Mesendoderm (in vitro differentiated cells): Measurements from ENCODE around the gene LRRC15.

Source experiments
- DNase-seq: peaks from one replicate; pipeline ENCODE4 v3.0.0; 2013
- H2AK5ac ChIP-seq: 2 replicates; pipeline ENCODE4 v1.6.1; 2013; ENCODE audit warnings: low read length, inconsistent platforms
- H2BK120ac ChIP-seq: 2 replicates; pipeline ENCODE4 v1.6.1; 2013; ENCODE audit warnings: low read depth, mild to moderate bottlenecking, low read length, moderate library complexity, mixed read lengths
- H2BK15ac ChIP-seq: replicated peaks from 2 replicates; pipeline ENCODE4 v1.6.1; 2013; ENCODE audit warnings: low read depth, mild to moderate bottlenecking, moderate library complexity
- H2BK5ac ChIP-seq: 2 replicates; pipeline ENCODE4 v1.6.1; 2013; ENCODE audit warnings: low read length, inconsistent platforms
- H3K18ac ChIP-seq: 2 replicates; pipeline ENCODE4 v1.6.1; 2013; ENCODE audit warnings: mild to moderate bottlenecking, low read length, mixed read lengths
- H3K23ac ChIP-seq: one replicate; pipeline ENCODE4 v1.6.1; 2013; ENCODE audit warnings: low read length
- H3K27ac ChIP-seq: 2 replicates; pipeline ENCODE4 v1.5.1; 2013; ENCODE audit warnings: low read depth, mild to moderate bottlenecking, inconsistent platforms, low read length, moderate library complexity
- H3K27me3 ChIP-seq: 2 replicates; pipeline ENCODE4 v1.6.1; 2013; ENCODE audit warnings: low read length, control low read depth, mild to moderate bottlenecking, inconsistent platforms; ENCODE audit not compliant: insufficient read depth, poor library complexity
- H3K36me3 ChIP-seq: 2 replicates; pipeline ENCODE4 v1.6.1; 2013; ENCODE audit warnings: low read length, inconsistent platforms; ENCODE audit not compliant: control insufficient read depth, insufficient read depth
- H3K4ac ChIP-seq: one replicate; pipeline ENCODE4 v1.6.1; 2013; ENCODE audit warnings: low read depth, mild to moderate bottlenecking, low read length, moderate library complexity
- H3K4me1 ChIP-seq: 2 replicates; pipeline ENCODE4 v1.6.1; 2013; ENCODE audit warnings: low read depth, low read length, inconsistent platforms; ENCODE audit not compliant: control insufficient read depth
- H3K4me2 ChIP-seq: 2 replicates; pipeline ENCODE4 v1.6.1; 2013; ENCODE audit warnings: low read length
- H3K4me3 ChIP-seq: 2 replicates; pipeline ENCODE4 v1.5.1; 2013; ENCODE audit warnings: mild to moderate bottlenecking, low read length
- H3K56ac ChIP-seq: one replicate; pipeline ENCODE4 v1.6.1; 2013; ENCODE audit warnings: low read length
- H3K79me1 ChIP-seq: 2 replicates; pipeline ENCODE4 v1.6.1; 2013; ENCODE audit warnings: low read length, inconsistent platforms
- H3K79me2 ChIP-seq: 2 replicates; pipeline ENCODE4 v1.6.1; 2013; ENCODE audit warnings: mild to moderate bottlenecking, low read length; ENCODE audit not compliant: control insufficient read depth, insufficient read depth
- H3K9ac ChIP-seq: 2 replicates; pipeline ENCODE4 v1.6.1; 2013; ENCODE audit warnings: low read length, inconsistent platforms
- H4K5ac ChIP-seq: one replicate; pipeline ENCODE4 v1.6.1; 2013; ENCODE audit warnings: low read length
- H4K8ac ChIP-seq: one replicate; pipeline ENCODE4 v1.6.1; 2013; ENCODE audit warnings: low read depth, mild to moderate bottlenecking, control low read depth, low read length, moderate library complexity
- WGBS: extraction: QIAGEN DNeasy Blood & Tissue Kit; methylation state at CpG from one replicate; pipeline ENCODE4 v1.1.7; 2013; ENCODE audit warnings: low lambda C conversion rate, missing lambda C conversion rate; ENCODE audit not compliant: insufficient coverage; ENCODE audit errors: extremely low coverage; 5-methylcytosine and 5-hydroxymethylcytosine counted together

The LRRC15 gene

DNA sequence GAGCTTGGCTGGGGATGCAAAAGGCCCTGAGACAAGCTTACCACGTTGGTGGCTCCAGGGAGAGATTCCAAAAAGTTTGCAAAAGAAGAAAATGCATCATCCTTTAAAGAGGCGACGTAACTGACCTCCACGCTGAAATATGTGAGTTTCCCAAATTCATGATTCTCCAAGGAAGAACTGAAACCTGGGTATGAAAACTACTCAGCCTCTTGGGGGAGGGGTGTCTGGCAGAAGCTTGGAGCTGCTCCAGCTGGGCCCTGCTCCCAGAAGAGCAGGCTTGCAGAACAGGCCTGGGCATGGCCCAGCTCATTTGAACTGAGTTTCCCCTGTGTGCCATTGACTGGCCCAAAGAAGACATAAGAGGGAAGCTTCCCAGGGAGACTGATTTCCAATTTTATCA, 39.0 kb downstream of the LRRC15 start:
- Histone ChIP-seq H2BK120ac (no peak overlapping the region), H4K5ac (no peak overlapping the region), H3K27me3 (no peaks in the 10 kb centered on the region), H3K9ac (no peak overlapping the region), H3K56ac (no peak overlapping the region), H3K27ac (no peak overlapping the region), H3K4me1 (peaks cover 2% of the 10 kb centered on the region), H3K4me3 (no peak overlapping the region), H3K36me3 (no peaks in the 10 kb centered on the region), H3K79me2 (no peaks in the 10 kb centered on the region), H2BK5ac (no peak overlapping the region), H3K79me1 (no peaks in the 10 kb centered on the region), H4K8ac (no peak overlapping the region), H2AK5ac (no peak overlapping the region), H2BK15ac (no peak overlapping the region), H3K4ac (no peak overlapping the region), H3K18ac (no peak overlapping the region), H3K4me2 (no peak overlapping the region), H3K23ac (no peak overlapping the region)
- no peak for DNase-seq
- WGBS, result no CpG with 5 or more reads among the region's 4 CpGs

DNA sequence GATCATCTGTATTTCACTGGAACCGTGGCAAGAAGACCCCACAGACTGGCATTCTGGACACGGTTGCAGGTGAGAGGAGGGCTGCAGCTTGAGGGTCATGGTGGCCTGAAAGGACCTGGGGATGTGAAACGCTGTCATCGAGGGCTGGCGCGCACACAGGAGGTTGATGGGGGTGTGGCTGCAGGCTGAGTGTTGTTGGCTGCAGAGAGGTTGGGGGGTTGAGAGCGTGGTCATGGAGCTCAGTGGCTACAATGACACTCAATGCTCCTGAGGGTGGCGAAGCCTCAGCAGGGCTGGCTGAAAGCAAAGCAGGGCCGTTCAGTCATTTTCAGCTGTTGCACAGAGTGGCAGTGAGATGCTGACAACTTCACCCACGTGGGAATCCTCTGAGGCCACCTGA, 39.4 kb downstream of the LRRC15 start:
- no peak for DNase-seq
- Histone ChIP-seq H3K23ac (no peak overlapping the region), H4K5ac (no peak overlapping the region), H3K4me3 (no peak overlapping the region), H3K9ac (no peak overlapping the region), H2BK15ac (no peak overlapping the region), H3K27me3 (no peaks in the 10 kb centered on the region), H3K79me1 (no peaks in the 10 kb centered on the region), H2AK5ac (no peak overlapping the region), H3K36me3 (no peaks in the 10 kb centered on the region), H3K4me1 (peaks cover 3% of the 10 kb centered on the region), H2BK120ac (no peak overlapping the region), H4K8ac (no peak overlapping the region), H2BK5ac (no peak overlapping the region), H3K4ac (no peak overlapping the region), H3K79me2 (no peaks in the 10 kb centered on the region), H3K4me2 (no peak overlapping the region), H3K27ac (no peak overlapping the region), H3K56ac (no peak overlapping the region), H3K18ac (no peak overlapping the region)
- no CpG with 5 or more reads among the region's 10 CpGs for WGBS

DNA sequence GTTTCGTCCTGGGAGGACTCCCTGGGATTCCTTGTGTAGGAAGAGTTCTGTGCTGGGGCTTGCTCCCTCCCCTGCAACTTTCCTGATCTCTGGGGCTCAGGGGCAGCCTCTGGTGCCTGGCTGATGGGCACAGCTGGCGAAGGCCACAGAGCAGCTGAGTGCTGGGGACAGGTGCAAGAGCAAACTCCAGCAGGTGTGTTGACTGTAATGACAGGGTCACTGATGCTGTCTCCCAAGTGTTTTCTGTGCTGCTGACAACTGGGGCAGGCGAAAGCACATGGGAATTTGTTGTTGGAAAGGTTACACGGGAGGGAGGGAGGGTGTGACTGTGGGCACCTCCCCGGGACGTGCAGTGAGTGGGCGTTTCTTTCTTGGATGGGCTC, 40.0 kb downstream of the LRRC15 start:
- no peaks in the 10 kb centered on the region for H3K36me3 ChIP-seq
- H2AK5ac ChIP-seq, result no peak overlapping the region
- H3K23ac ChIP-seq, result no peak overlapping the region
- DNase-seq, result no peak
- H4K5ac ChIP-seq, result no peak overlapping the region
- H3K79me1 ChIP-seq, result no peaks in the 10 kb centered on the region
- H3K27ac ChIP-seq, result no peak overlapping the region
- H2BK15ac ChIP-seq, result no peak overlapping the region
- H3K18ac ChIP-seq, result no peak overlapping the region
- no peak overlapping the region for H3K4ac ChIP-seq
- H3K4me2 ChIP-seq, result no peak overlapping the region
- no peak overlapping the region for H3K9ac ChIP-seq
- H3K4me1 ChIP-seq, result peaks cover 4% of the 10 kb centered on the region
- no peaks in the 10 kb centered on the region for H3K79me2 ChIP-seq
- H4K8ac ChIP-seq, result no peak overlapping the region
- H2BK120ac ChIP-seq, result no peak overlapping the region
- H3K56ac ChIP-seq, result no peak overlapping the region
- no peak overlapping the region for H3K4me3 ChIP-seq
- no peak overlapping the region for H2BK5ac ChIP-seq
- H3K27me3 ChIP-seq, result no peaks in the 10 kb centered on the region
- WGBS, result no CpG with 5 or more reads among the region's 7 CpGs

DNA sequence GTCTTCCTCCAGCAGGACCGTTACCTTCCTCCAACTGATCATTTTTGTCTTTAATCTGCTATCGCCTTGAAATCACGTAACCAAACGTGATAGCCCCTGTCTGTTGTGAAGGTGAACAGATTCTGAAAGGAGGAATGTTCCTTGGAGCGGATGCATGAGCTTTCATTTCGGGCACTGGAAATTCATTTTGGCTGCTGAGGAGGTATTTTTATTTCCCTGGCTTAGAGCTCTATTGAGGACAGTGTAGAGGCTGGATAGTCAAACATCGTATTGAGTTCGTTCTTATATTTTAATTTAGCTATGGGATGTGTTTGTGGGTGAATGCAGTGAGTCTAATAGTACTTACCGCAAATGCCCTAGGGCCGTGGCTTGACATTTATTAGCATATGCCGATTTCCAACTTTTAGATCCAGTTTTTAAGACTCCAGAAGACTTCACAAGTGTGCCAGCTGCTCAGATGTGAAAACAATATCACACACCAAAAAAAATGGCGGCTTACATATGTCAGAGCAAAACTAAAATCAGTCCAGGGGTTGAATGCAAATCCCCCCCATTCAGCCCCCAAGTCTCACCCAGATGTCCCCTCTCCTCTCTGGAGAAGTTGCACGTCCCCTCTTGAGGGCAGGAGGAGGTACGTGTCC, 40.5 kb downstream of the LRRC15 start:
- Histone ChIP-seq H4K5ac (no peak overlapping the region), H3K79me1 (no peaks in the 10 kb centered on the region), H3K27me3 (no peaks in the 10 kb centered on the region), H3K56ac (no peak overlapping the region), H3K36me3 (no peaks in the 10 kb centered on the region), H2BK120ac (no peak overlapping the region), H3K18ac (no peak overlapping the region), H3K4me3 (no peak overlapping the region), H3K4me1 (peaks cover 4% of the 10 kb centered on the region), H2BK5ac (no peak overlapping the region), H3K27ac (no peak overlapping the region), H3K79me2 (no peaks in the 10 kb centered on the region), H3K4ac (no peak overlapping the region), H2AK5ac (no peak overlapping the region), H3K9ac (no peak overlapping the region), H2BK15ac (no peak overlapping the region), H3K4me2 (no peak overlapping the region), H3K23ac (no peak overlapping the region), H4K8ac (no peak overlapping the region)
- DNase-seq, result no peak
- no CpG with 5 or more reads among the region's 14 CpGs for WGBS

DNA sequence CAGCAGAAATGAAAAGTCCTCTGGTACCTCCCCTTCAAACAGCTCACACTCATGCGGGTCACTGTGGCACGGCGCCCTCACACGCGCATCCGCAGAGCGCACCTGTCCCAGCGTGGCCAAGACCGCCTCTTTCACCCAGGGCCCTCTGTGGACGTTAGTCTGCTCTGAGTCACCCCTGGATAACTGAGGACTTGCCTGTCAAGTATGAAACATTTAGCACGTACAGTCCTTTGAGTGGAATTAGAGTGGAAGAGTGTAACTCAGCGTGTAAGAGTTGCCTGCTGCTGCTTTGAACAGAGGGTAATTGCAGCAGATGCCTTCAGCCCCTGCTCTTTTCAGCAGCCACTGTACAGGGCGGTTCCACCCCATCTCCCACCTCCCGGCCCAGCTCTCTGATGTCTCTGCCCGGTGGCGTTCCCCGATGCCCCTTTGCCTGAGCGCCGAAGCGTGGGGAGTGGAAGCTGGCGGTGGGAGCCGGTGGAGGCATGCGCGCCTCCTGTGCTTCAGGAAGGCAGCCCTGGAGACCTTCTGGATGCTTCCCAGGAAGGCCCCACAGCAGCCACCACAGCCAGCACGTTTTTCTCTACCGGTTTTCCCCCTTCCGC, 41.4 kb downstream of the LRRC15 start:
- Histone ChIP-seq H2BK120ac (no peak overlapping the region), H3K23ac (no peak overlapping the region), H3K4me1 (peaks cover 4% of the 10 kb centered on the region), H3K79me1 (no peaks in the 10 kb centered on the region), H2BK5ac (no peak overlapping the region), H3K4me2 (no peak overlapping the region), H3K27me3 (no peaks in the 10 kb centered on the region), H3K36me3 (no peaks in the 10 kb centered on the region), H3K4me3 (no peak overlapping the region), H3K27ac (no peak overlapping the region), H4K8ac (no peak overlapping the region), H3K18ac (no peak overlapping the region), H3K79me2 (no peaks in the 10 kb centered on the region), H2AK5ac (no peak overlapping the region), H3K4ac (no peak overlapping the region), H4K5ac (no peak overlapping the region), H2BK15ac (no peak overlapping the region), H3K9ac (no peak overlapping the region), H3K56ac (no peak overlapping the region)
- no peak for DNase-seq
- no CpG with 5 or more reads among the region's 27 CpGs for WGBS
